ENCODE results near the gene PLCXD3. TPM values are rescaled to one million over a fixed set of nuclear protein-coding genes. Genes with fewer than 3 reads are reported as not detected.

The PLCXD3 gene
- total RNA-seq, 4 donors from 2014 or later = 0.62 to 5.1 (median 2.3) TPM

DNA sequence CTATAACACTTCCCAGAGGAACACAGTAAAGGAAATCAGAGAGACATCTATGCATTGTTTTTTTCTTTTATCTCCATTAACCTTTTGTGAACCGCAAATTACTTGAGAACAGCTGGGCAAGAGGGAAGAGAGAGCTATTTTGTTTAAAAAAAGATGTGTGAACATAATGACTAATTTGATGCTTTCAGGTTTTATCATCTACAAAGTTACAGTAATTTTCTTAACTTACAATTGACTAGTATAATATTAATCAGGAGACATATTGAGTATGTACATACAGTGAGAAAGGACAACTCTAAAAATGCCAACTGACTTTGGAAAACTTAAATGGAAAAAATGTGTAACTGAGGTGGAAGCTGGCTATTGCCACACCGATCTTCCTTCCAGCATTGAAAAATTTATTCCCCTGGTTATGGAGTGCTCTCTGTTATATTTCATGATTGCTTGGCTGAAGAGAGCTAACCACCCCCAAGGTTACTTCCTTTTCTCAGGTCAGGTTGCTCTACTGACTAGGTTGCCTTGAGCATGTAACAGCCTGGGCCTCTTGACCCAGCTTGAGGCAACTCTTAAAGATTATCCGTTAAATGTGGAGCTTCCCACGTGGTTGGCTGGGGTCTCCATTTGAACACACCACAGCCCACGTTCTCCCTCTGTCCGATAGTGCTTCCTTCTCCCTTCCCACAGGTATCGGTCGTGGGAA, 234.4 kb downstream of the PLCXD3 start:
- no peak overlapping the region for H3K27ac ChIP-seq
- ATAC-seq = no peak
- no peaks in the 10 kb centered on the region for H3K4me1 ChIP-seq
- H3K27me3 ChIP-seq = no peaks in the 10 kb centered on the region
- TF ChIP-seq CTCF (IDR thresholded peaks at IDR 0.05) = no peak
- no peak for TF ChIP-seq EP300 (IDR thresholded peaks at IDR 0.05)
- no peak for TF ChIP-seq POLR2A (IDR thresholded peaks at IDR 0.05)
- TF ChIP-seq POLR2AphosphoS5 (IDR thresholded peaks at IDR 0.05) = no peak
- no peak overlapping the region for H3K4me3 ChIP-seq
- WGBS, 2 donors (ENCODE audit: low coverage in 1 of 2) = 80 to 86% methylated on average over 8 of the region's 8 CpGs
- H3K9me3 ChIP-seq = no peaks in the 10 kb centered on the region
- H3K36me3 ChIP-seq = no peaks in the 10 kb centered on the region

- peak; percentile 72 for ATAC-seq
Measured at GRCh38 chr5:41270423-41271251, 239.8 kb downstream of the PLCXD3 start.

GRCh38 chr5:41268894-41269293, 241.5 kb downstream of the PLCXD3 start:
- whole genome bisulfite sequencing, 2 donors (ENCODE audit: low coverage in 1 of 2) = 83% methylated on average over 1 of the region's 1 CpG; no CpG with 5 or more reads in 1 of the 2 donors

More at GRCh38 chr5:41270423-41271251, 239.8 kb downstream of the PLCXD3 start:
- Histone ChIP-seq H3K36me3 (no peaks in the 10 kb centered on the region), H3K27me3 (no peaks in the 10 kb centered on the region), H3K27ac (no peak overlapping the region), H3K4me1 (peaks cover 0 to 3% (median 0%) of the 10 kb centered on the region in 3 donors), H3K4me3 (no peak overlapping the region), H3K9me3 (no peaks in the 10 kb centered on the region)
- TF ChIP-seq POLR2AphosphoS5 (IDR thresholded peaks at IDR 0.05) (no peak), CTCF (IDR thresholded peaks at IDR 0.05) (peak; percentile 38 to 67 (median 62))
- 44 to 100% methylated on average over 1 to 2 of the region's 2 CpGs for WGBS, 2 donors (ENCODE audit: low coverage in 1 of 2)

GRCh38 chr5:41266377-41266776, 244.0 kb downstream of the PLCXD3 start:
- Histone ChIP-seq H3K4me3 (no peak overlapping the region), H3K27ac (no peak overlapping the region), H3K9me3 (no peaks in the 10 kb centered on the region), H3K4me1 (peaks cover 0 to 3% (median 0%) of the 10 kb centered on the region in 3 donors), H3K27me3 (no peaks in the 10 kb centered on the region), H3K36me3 (no peaks in the 10 kb centered on the region)
- TF ChIP-seq CTCF (IDR thresholded peaks at IDR 0.05) (no peak), EP300 (IDR thresholded peaks at IDR 0.05) (no peak), POLR2A (IDR thresholded peaks at IDR 0.05) (no peak), POLR2AphosphoS5 (IDR thresholded peaks at IDR 0.05) (no peak)
- 64 to 71% methylated on average over 2 of the region's 2 CpGs for WGBS, 2 donors (ENCODE audit: low coverage in 1 of 2)
- ATAC-seq = no peak

More at GRCh38 chr5:41268894-41269293, 241.5 kb downstream of the PLCXD3 start:
- H3K4me3 ChIP-seq = no peak overlapping the region
- ATAC-seq = no peak
- TF ChIP-seq EP300 (IDR thresholded peaks at IDR 0.05) (no peak), POLR2AphosphoS5 (IDR thresholded peaks at IDR 0.05) (no peak), CTCF (IDR thresholded peaks at IDR 0.05) (no peak), POLR2A (IDR thresholded peaks at IDR 0.05) (no peak)
- H3K4me1 ChIP-seq = peaks cover 0 to 3% (median 0%) of the 10 kb centered on the region in 3 donors
- H3K27me3 ChIP-seq = no peaks in the 10 kb centered on the region
- no peak overlapping the region for H3K27ac ChIP-seq
- no peaks in the 10 kb centered on the region for H3K36me3 ChIP-seq
- no peaks in the 10 kb centered on the region for H3K9me3 ChIP-seq

All from gastroesophageal sphincter (tissue), 4 donors.